PC-9 (cell line): ENCODE results near the gene PANX3. TPM values are rescaled to one million over a fixed set of nuclear protein-coding genes. Genes with fewer than 3 reads are reported as not detected.

Experiments
- BruUV-seq: library from RNA; stranded (reverse); fragments of 400-500 nt; replicated peaks from 2 replicates; lab custom pipeline; 2021; lab: Mats Ljungman, UMichigan
- CTCF ChIA-PET: fragments of 300-600 bp; sonication (Branson Sonifier 250); formaldehyde crosslinking; loops from one replicate; lab custom pipeline; 2022; ENCODE audit warnings: antibody characterized with exemption; lab: Charles Lee
- POLR2A ChIA-PET: fragments of 300-600 bp; sonication (Branson Sonifier 250); formaldehyde crosslinking; loops from one replicate; lab custom pipeline; 2022; ENCODE audit warnings: antibody characterized with exemption; ENCODE audit not compliant: unreplicated experiment; lab: Charles Lee
- DNase-seq, 2 experiments: peaks; one replicate each; pipeline versions ENCODE4 v3.0.0 to v3.0.0-alpha.2; 2015 to 2022; ENCODE audit warnings: mixed read lengths in 1 of 2
- H2AFZ ChIP-seq: fragments of 200-600 bp; sonication (generic); 2 replicates; pipeline ENCODE4 v1.8.1; 2017; ENCODE audit warnings: antibody characterized with exemption
- H3F3A ChIP-seq: fragments of 200-600 bp; sonication (generic); 2 replicates; pipeline ENCODE4 v1.8.1; 2017; ENCODE audit warnings: antibody characterized with exemption, mild to moderate bottlenecking, low read depth; ENCODE audit not compliant: insufficient read depth
- H3K27ac ChIP-seq: fragments of 200-600 bp; sonication (generic); 2 replicates; pipeline ENCODE4 v1.6.1; 2016; ENCODE audit warnings: mixed run types
- H3K27me3 ChIP-seq: fragments of 200-600 bp; sonication (generic); 2 replicates; pipeline ENCODE4 v1.6.1; 2016; ENCODE audit warnings: low read depth, mixed run types; ENCODE audit not compliant: insufficient read depth
- H3K36me3 ChIP-seq: fragments of 200-600 bp; sonication (generic); 2 replicates; pipeline ENCODE4 v1.6.1; 2016; ENCODE audit warnings: low read depth, mixed run types
- H3K4me1 ChIP-seq: fragments of 200-600 bp; sonication (generic); replicated peaks from 2 replicates; pipeline ENCODE4 v1.6.1; 2016; ENCODE audit warnings: mixed run types; ENCODE audit not compliant: insufficient read depth
- H3K4me2 ChIP-seq: fragments of 200-600 bp; sonication (generic); 2 replicates; pipeline ENCODE4 v1.6.1; 2017; ENCODE audit warnings: mixed run types
- H3K4me3 ChIP-seq: fragments of 200-600 bp; sonication (generic); 2 replicates; pipeline ENCODE4 v1.6.1; 2016; ENCODE audit warnings: mixed run types
- H3K79me2 ChIP-seq: fragments of 200-600 bp; sonication (generic); 2 replicates; pipeline ENCODE4 v1.6.1; 2017; ENCODE audit warnings: low read depth, mixed run types
- H3K9me2 ChIP-seq: fragments of 200-600 bp; sonication (generic); 2 replicates; pipeline ENCODE4 v1.8.1; 2017; ENCODE audit warnings: mild to moderate bottlenecking; ENCODE audit not compliant: insufficient read depth
- H3K9me3 ChIP-seq: fragments of 200-600 bp; sonication (generic); 2 replicates; pipeline ENCODE4 v1.8.1; 2016; ENCODE audit warnings: low read depth; ENCODE audit not compliant: insufficient read depth
- H4K20me1 ChIP-seq: fragments of 200-600 bp; sonication (generic); 2 replicates; pipeline ENCODE4 v1.8.1; 2017; ENCODE audit not compliant: insufficient read depth
- CTCF ChIP-seq: fragments of 200-600 bp; sonication (generic); conservative IDR thresholded peaks from 2 replicates; pipeline ENCODE4 v1.6.1; 2017; ENCODE audit warnings: mixed run types, antibody characterized with exemption, mild to moderate bottlenecking, moderate library complexity
- EZH2 ChIP-seq: fragments of 200-600 bp; sonication (generic); IDR thresholded peaks from 2 replicates; pipeline ENCODE4 v1.8.0; 2017; ENCODE audit warnings: antibody characterized with exemption, low read depth
- intact Hi-C: fragments of 100-400 bp; cut with micrococcal nuclease; formaldehyde crosslinking; loops from one replicate; pipeline ENCODE4 v1.10.0; 2022; ENCODE audit not compliant: unreplicated experiment
- total RNA-seq: library from RNA; stranded (reverse); gene quantifications from 2 replicates; pipeline ENCODE4 v1.2.3, GENCODE V29; 2021

PANX3 gene
- total RNA-seq, 1 experiment from 2014 or later, result not detected

- no peak for DNase-seq
- no TSS peak for BruUV-seq
- no peak overlapping the region for H3K4me3 ChIP-seq
- no peak for TF ChIP-seq CTCF
- no peak for TF ChIP-seq EZH2
- no peaks in the 10 kb centered on the region; the same call in 1 of the 2 replicates for H3K9me2 ChIP-seq
- POLR2A ChIA-PET, result no interaction called here
- no peaks in the 10 kb centered on the region for H3K36me3 ChIP-seq
- no peak overlapping the region for H3K27ac ChIP-seq
- H3K9me3 ChIP-seq, result no peaks in the 10 kb centered on the region
- H3K4me1 ChIP-seq, result no peaks in the 10 kb centered on the region
- H3F3A ChIP-seq, result no peaks in the 10 kb centered on the region
- H4K20me1 ChIP-seq, result no peaks in the 10 kb centered on the region
- CTCF ChIA-PET, result no interaction called here
- H3K4me2 ChIP-seq, result no peak overlapping the region
- no peaks in the 10 kb centered on the region for H3K79me2 ChIP-seq
- intact Hi-C loops, result no loop called here
- H2AFZ ChIP-seq, result no peak overlapping the region
- peaks cover 40% of the 10 kb centered on the region for H3K27me3 ChIP-seq
These were observed 33.4 kb upstream of the PANX3 start for GRCh38 chr11:124577716-124578427.

- H3K36me3 ChIP-seq, result no peaks in the 10 kb centered on the region
- POLR2A ChIA-PET, result no interaction called here
- H3K4me1 ChIP-seq, result no peaks in the 10 kb centered on the region
- no peak overlapping the region for H3K4me3 ChIP-seq
- intact Hi-C loops, result no loop called here
- H3K27me3 ChIP-seq, result peaks cover 44% of the 10 kb centered on the region
- BruUV-seq, result no TSS peak
- H3K9me3 ChIP-seq, result no peaks in the 10 kb centered on the region
- H3K9me2 ChIP-seq, result no peaks in the 10 kb centered on the region; the same call in 1 of the 2 replicates
- no peak for TF ChIP-seq EZH2
- no peak for TF ChIP-seq CTCF
- H2AFZ ChIP-seq, result no peak overlapping the region
- no peak overlapping the region for H3K27ac ChIP-seq
- H3K4me2 ChIP-seq, result no peak overlapping the region
- DNase-seq, result no peak
- no peaks in the 10 kb centered on the region for H4K20me1 ChIP-seq
- no peaks in the 10 kb centered on the region for H3F3A ChIP-seq
- CTCF ChIA-PET, result no interaction called here
- no peaks in the 10 kb centered on the region for H3K79me2 ChIP-seq
These were observed 32.5 kb upstream of the PANX3 start for GRCh38 chr11:124578761-124579160.

- H2AFZ ChIP-seq, result no peak overlapping the region
- BruUV-seq, result no TSS peak
- intact Hi-C loops, result no loop called here
- ChIA-PET CTCF (interaction anchor here (0.5 kb wide), 1 partner anchor 27 kb away, joined by 4 read pairs; no protein-coding TSS in a partner anchor), POLR2A (no interaction called here)
- H3K79me2 ChIP-seq, result no peaks in the 10 kb centered on the region
- no peaks in the 10 kb centered on the region; the same call in 1 of the 2 replicates for H3K9me2 ChIP-seq
- peaks cover 51% of the 10 kb centered on the region for H3K27me3 ChIP-seq
- H3K4me2 ChIP-seq, result no peak overlapping the region
- no peaks in the 10 kb centered on the region for H4K20me1 ChIP-seq
- no peaks in the 10 kb centered on the region for H3K36me3 ChIP-seq
- TF ChIP-seq CTCF (no peak), EZH2 (no peak)
- no peaks in the 10 kb centered on the region for H3K9me3 ChIP-seq
- H3F3A ChIP-seq, result no peaks in the 10 kb centered on the region
- H3K27ac ChIP-seq, result no peak overlapping the region
- no peaks in the 10 kb centered on the region for H3K4me1 ChIP-seq
- H3K4me3 ChIP-seq, result no peak overlapping the region
- no peak for DNase-seq
These were observed 29.4 kb upstream of the PANX3 start for GRCh38 chr11:124581817-124582216.
